Measurements from ENCODE around the gene CTSZ.

DNA sequence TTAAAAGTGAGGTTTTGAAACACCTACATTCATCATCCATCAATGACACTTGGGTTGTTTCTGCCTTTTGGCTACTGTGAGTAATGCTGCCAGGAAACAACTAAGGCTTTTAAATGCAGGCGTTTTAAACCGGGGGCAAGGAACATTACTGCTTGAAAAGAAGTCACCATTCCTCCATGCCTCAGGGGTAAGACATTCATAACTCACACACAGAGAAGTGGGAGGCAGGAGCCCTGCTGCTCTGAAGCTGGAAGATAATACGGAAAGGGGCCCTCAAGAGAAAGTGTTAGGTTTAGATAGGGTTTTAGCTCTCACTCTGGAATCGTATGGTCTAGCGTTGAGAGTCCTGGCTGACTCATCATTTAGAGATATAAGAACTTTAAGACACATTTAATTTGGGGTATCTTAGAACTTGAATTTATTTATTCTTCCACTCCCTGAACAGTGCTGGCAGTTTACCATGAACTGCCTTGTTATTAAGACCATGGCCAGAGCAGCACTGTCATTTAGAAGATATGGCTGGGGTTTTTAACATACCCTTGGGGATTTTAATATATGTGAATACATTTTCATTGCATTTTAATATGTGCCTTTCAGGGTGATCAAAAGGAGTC is 14.0 kb upstream of the CTSZ start:
- TF ChIP-seq, protein P1, sequence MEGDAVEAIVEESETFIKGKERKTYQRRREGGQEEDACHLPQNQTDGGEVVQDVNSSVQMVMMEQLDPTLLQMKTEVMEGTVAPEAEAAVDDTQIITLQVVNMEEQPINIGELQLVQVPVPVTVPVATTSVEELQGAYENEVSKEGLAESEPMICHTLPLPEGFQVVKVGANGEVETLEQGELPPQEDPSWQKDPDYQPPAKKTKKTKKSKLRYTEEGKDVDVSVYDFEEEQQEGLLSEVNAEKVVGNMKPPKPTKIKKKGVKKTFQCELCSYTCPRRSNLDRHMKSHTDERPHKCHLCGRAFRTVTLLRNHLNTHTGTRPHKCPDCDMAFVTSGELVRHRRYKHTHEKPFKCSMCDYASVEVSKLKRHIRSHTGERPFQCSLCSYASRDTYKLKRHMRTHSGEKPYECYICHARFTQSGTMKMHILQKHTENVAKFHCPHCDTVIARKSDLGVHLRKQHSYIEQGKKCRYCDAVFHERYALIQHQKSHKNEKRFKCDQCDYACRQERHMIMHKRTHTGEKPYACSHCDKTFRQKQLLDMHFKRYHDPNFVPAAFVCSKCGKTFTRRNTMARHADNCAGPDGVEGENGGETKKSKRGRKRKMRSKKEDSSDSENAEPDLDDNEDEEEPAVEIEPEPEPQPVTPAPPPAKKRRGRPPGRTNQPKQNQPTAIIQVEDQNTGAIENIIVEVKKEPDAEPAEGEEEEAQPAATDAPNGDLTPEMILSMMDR (IDR thresholded peaks at IDR 0.05), result no peak
- no peak for TF ChIP-seq EZH2 (IDR thresholded peaks at IDR 0.05)
